ENCODE data around the gene IFNA13.

DNA sequence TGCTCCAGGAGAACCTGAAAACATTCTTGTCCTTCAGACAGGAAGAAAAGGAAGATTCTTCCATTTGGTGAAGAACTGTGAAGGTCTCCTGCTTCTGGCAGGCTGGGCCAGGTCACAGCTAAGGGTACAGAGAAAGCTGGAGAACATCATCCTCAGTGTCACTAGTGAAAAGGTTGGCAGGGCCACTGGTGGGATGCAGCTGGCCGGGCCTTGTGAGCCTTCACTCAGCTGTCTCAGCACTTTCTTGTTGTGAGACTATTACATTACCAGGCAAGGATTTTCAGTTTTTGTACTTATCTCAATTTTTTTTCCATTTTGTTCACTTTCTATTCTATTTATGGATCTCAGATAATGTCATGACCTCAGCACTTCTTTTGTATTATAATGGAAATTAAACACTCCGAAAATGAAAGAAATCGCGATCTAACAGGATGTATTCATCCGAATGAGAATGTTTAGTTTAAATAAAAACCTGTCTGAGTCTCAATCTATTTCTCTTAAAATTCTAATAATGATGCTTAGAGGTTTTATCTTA lies 31.2 kb upstream of the IFNA13 start:
- TF ChIP-seq CTCF (conservative IDR thresholded peaks at IDR 0.05; ENCODE audit: low read length) (no peak), EZH2phosphoT487 (IDR thresholded peaks at IDR 0.05; ENCODE audit: borderline replicate concordance, low read depth, low read length) (no peak)
